Naive thymus-derived CD4-positive, alpha-beta T cell (primary cell): ENCODE data around the gene HP1BP3. TPM values are rescaled to one million over a fixed set of nuclear protein-coding genes. Genes with fewer than 3 reads are reported as not detected.
A peak's percentile ranks its signal among the peaks of the same experiment; 100 is the strongest.

ENCODE experiments used
- ATAC-seq: fragments of 150-1000 bp; cut with Tn5 transposase; 2 replicates; pipeline ENCODE4 v1.10.0; 2021; ENCODE audit warnings: mild to moderate bottlenecking, moderate library complexity
- CTCF ChIA-PET: fragments of 350-600 bp; sonication (Branson Sonifier 250); formaldehyde crosslinking; loops from one replicate; lab custom pipeline; 2021; ENCODE audit warnings: antibody characterized with exemption; lab: Charles Lee
- POLR2A ChIA-PET: fragments of 350-600 bp; sonication (Branson Sonifier 250); formaldehyde crosslinking; loops from one replicate; lab custom pipeline; 2021; ENCODE audit warnings: antibody characterized with exemption, inconsistent platforms; lab: Charles Lee
- DNase-seq, 9 donors: peaks; one replicate each; pipeline versions ENCODE4 v3.0.0 to v3.0.0-alpha.2; 2020 to 2022; ENCODE audit warnings: mixed read lengths in 1 of 9
- H3K27ac ChIP-seq: one replicate; pipeline ENCODE4 v1.7.0; 2013; ENCODE audit warnings: mild to moderate bottlenecking, low read depth, low read length, moderate library complexity
- H3K27me3 ChIP-seq, 2 donors: one replicate each; pipeline ENCODE4 v1.7.0; 2013; ENCODE audit warnings: low read length in 2 of 2, mild to moderate bottlenecking in 2 of 2, moderate library complexity in 2 of 2; ENCODE audit not compliant: control insufficient read depth in 2 of 2, insufficient read depth in 2 of 2
- H3K36me3 ChIP-seq, 3 experiments: 1 replicate in 2 of 3; 2 replicates in 1 of 3; pipeline ENCODE4 v1.7.0; 2013; ENCODE audit warnings: low read length in 3 of 3, mild to moderate bottlenecking in 3 of 3, moderate library complexity in 1 of 3; ENCODE audit not compliant: insufficient read depth in 3 of 3, control insufficient read depth in 2 of 3
- H3K4me1 ChIP-seq, 2 donors: one replicate each; pipeline ENCODE4 v1.7.0; 2013; ENCODE audit warnings: low read length in 2 of 2, mild to moderate bottlenecking in 2 of 2, moderate library complexity in 1 of 2; ENCODE audit not compliant: control insufficient read depth in 2 of 2, insufficient read depth in 2 of 2
- H3K4me3 ChIP-seq: 2 replicates; pipeline ENCODE4 v1.7.0; 2013; ENCODE audit warnings: mild to moderate bottlenecking, low read length
- H3K9me3 ChIP-seq, 3 experiments: 1 replicate in 2 of 3; 2 replicates in 1 of 3; pipeline ENCODE4 v1.7.0; 2013; ENCODE audit warnings: low read length in 3 of 3; ENCODE audit not compliant: control insufficient read depth in 2 of 3
- H3K27ac Mint-ChIP-seq, 9 donors: one replicate each; pipeline ENCODE4 v1.8.0; 2020 to 2022; ENCODE audit warnings: mixed read lengths in 9 of 9, mild to moderate bottlenecking in 8 of 9, moderate library complexity in 5 of 9, inconsistent platforms in 2 of 9
- H3K27me3 Mint-ChIP-seq, 5 donors: one replicate each; pipeline ENCODE4 v1.8.0; 2021 to 2022; ENCODE audit warnings: mixed read lengths in 5 of 5, mild to moderate bottlenecking in 1 of 5
- H3K36me3 Mint-ChIP-seq, 5 donors: one replicate each; pipeline ENCODE4 v1.8.0; 2020 to 2022; ENCODE audit warnings: mixed read lengths in 5 of 5, mild to moderate bottlenecking in 3 of 5, inconsistent platforms in 1 of 5
- H3K4me1 Mint-ChIP-seq, 7 donors: one replicate each; pipeline ENCODE4 v1.8.0; 2020 to 2022; ENCODE audit warnings: mixed read lengths in 7 of 7, mild to moderate bottlenecking in 3 of 7, inconsistent platforms in 1 of 7
- H3K4me3 Mint-ChIP-seq, 10 donors: one replicate each; pipeline ENCODE4 v1.8.0; 2020 to 2022; ENCODE audit warnings: mild to moderate bottlenecking in 10 of 10, mixed read lengths in 10 of 10, moderate library complexity in 6 of 10, inconsistent platforms in 2 of 10
- H3K9me3 Mint-ChIP-seq, 11 donors: one replicate each; pipeline ENCODE4 v1.8.0; 2020 to 2022; ENCODE audit warnings: mixed read lengths in 11 of 11, mild to moderate bottlenecking in 4 of 11, inconsistent platforms in 1 of 11, moderate library complexity in 1 of 11
- intact Hi-C, 2 donors: fragments of 100-400 bp; cut with micrococcal nuclease; formaldehyde crosslinking; loops; one replicate each; pipeline ENCODE4 v1.15.1; 2023
- polyA plus RNA-seq, 2 donors: library from polyadenylated mRNA; unstranded; fragments of 300-500 nt; fragmentation: Illumina TruSeq; gene quantifications; one replicate each; pipeline ENCODE4 v1.2.3, GENCODE V29; 2021
- total RNA-seq, 6 experiments: library from RNA in 5 of 6; stranded (reverse) in 5 of 6; gene quantifications; 1 replicate in 5 of 6; 2 replicates in 1 of 6; pipeline ENCODE4 v1.2.3 and lab custom pipeline; 2021 to 2026

Gene HP1BP3
- total and polyA plus RNA-seq, 7 experiments from 2014 or later, result 234 to 417 (median 288) TPM

- ChIA-PET CTCF (interaction anchor here (1.4 kb wide), 1 partner anchor 34 kb away, joined by 3 read pairs; no protein-coding TSS in a partner anchor), POLR2A (interaction anchor here (0.6 kb wide), 1 partner anchor 68 kb away, joined by 3 read pairs; no protein-coding TSS in a partner anchor)
- Histone ChIP-seq H3K9me3 (no peaks in the 10 kb centered on the region), H3K27me3 (peaks cover 0 to 8% of the 10 kb centered on the region in 2 donors), H3K4me3 (no peak overlapping the region), H3K4me1 (peaks cover 8 to 14% of the 10 kb centered on the region in 2 donors), H3K27ac (no peak overlapping the region), H3K36me3 (no peaks in the 10 kb centered on the region)
- H3K36me3 Mint-ChIP-seq, result peaks cover 0 to 4% (median 0%) of the 10 kb centered on the region in 5 donors
- H3K27ac Mint-ChIP-seq, result no peak overlapping the region
- ATAC-seq (no peak), DNase-seq (no peak)
- H3K4me1 Mint-ChIP-seq, result peaks cover 10 to 23% (median 17%) of the 10 kb centered on the region in 7 donors
- intact Hi-C loops, result loop anchor here (5.0 kb wide), 2 partner anchors 57 to 98 kb away; partner anchors contain the start of genes HP1BP3 (in 1 of the 2) and PINK1 (in 1 of the 2)
- peak overlapping the region in 7 of 10 donors; percentile 29 to 95 (median 42) for H3K4me3 Mint-ChIP-seq
- no peaks in the 10 kb centered on the region for H3K9me3 Mint-ChIP-seq
- H3K27me3 Mint-ChIP-seq, result peaks cover 10 to 49% (median 21%) of the 10 kb centered on the region in 5 donors
Observed at GRCh38 chr1:20730690-20731056, 56.4 kb downstream of the HP1BP3 start.

DNA sequence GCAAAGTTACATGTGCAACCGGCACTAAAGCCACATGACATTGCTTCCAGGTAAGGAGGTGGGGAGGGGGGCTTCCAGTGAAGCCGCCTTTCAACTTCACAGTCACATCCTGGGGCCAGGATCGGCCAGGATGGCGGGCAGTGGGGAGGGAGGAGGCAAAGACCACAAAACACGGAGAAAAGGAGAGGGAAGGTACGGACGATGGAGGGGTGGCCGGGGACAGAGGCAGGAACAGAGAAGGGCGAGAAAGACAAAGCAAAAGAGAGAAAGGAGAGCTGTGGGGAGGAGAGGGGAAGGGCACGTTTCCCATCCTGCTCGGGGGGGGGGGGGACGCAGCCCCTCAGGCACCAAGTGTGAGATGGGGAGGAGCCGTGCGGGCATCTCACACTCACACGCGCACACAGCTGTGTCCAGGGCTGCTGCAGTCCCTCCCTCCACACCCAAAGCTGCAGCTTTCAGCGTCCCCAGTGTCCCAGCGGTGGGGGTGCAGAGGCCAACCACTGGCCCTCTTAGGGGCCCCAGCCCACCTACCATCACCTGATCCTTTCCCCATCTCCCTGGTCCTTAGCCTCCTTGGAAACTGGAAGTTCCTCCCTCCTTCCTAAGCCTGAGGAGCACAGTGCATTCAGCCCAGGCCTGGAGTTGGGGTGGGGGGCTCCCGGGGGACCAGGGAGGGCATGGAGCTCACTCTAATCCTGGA lies 57.0 kb downstream of the HP1BP3 start:
- Histone ChIP-seq H3K9me3 (no peaks in the 10 kb centered on the region), H3K4me1 (peaks cover 8 to 14% of the 10 kb centered on the region in 2 donors), H3K27me3 (peaks cover 0 to 8% of the 10 kb centered on the region in 2 donors), H3K36me3 (no peaks in the 10 kb centered on the region), H3K27ac (no peak overlapping the region), H3K4me3 (no peak overlapping the region)
- Mint-ChIP-seq H3K36me3 (no peaks in the 10 kb centered on the region), H3K9me3 (no peaks in the 10 kb centered on the region), H3K27me3 (peaks cover 10 to 49% (median 21%) of the 10 kb centered on the region in 5 donors), H3K4me1 (peaks cover 10 to 23% (median 17%) of the 10 kb centered on the region in 7 donors), H3K27ac (no peak overlapping the region), H3K4me3 (peak overlapping the region; percentile 36 to 95 (median 60))
- ChIA-PET POLR2A (no interaction called here), CTCF (no interaction called here)
- intact Hi-C loops, result loop anchor here (5.0 kb wide), 2 partner anchors 57 to 98 kb away; partner anchors contain the start of genes HP1BP3 (in 1 of the 2) and PINK1 (in 1 of the 2)
- no peak for ATAC-seq
- no peak for DNase-seq

- DNase-seq, result no peak
- CTCF ChIA-PET, result no interaction called here
- Histone ChIP-seq H3K4me1 (peaks cover 8 to 14% of the 10 kb centered on the region in 2 donors), H3K27ac (no peak overlapping the region), H3K4me3 (no peak overlapping the region), H3K9me3 (no peaks in the 10 kb centered on the region), H3K36me3 (no peaks in the 10 kb centered on the region), H3K27me3 (peaks cover 0 to 8% of the 10 kb centered on the region in 2 donors)
- H3K4me1 Mint-ChIP-seq, result peaks cover 10 to 23% (median 17%) of the 10 kb centered on the region in 7 donors
- ATAC-seq, result no peak
- POLR2A ChIA-PET, result no interaction called here
- no peak overlapping the region for H3K27ac Mint-ChIP-seq
- H3K36me3 Mint-ChIP-seq, result no peaks in the 10 kb centered on the region
- intact Hi-C loops, result no loop called here
- H3K4me3 Mint-ChIP-seq, result peak overlapping the region in 4 of 10 donors; percentile 52 to 95 (median 64)
- no peaks in the 10 kb centered on the region for H3K9me3 Mint-ChIP-seq
- H3K27me3 Mint-ChIP-seq, result peaks cover 10 to 49% (median 21%) of the 10 kb centered on the region in 5 donors
Observed at GRCh38 chr1:20729155-20729931, 57.8 kb downstream of the HP1BP3 start.

- Mint-ChIP-seq H3K4me3 (peak overlapping the region in 1 of 10 donors; percentile 17), H3K4me1 (peaks cover 10 to 19% (median 15%) of the 10 kb centered on the region in 7 donors), H3K36me3 (no peaks in the 10 kb centered on the region), H3K27ac (no peak overlapping the region), H3K27me3 (peaks cover 10 to 49% (median 21%) of the 10 kb centered on the region in 5 donors), H3K9me3 (no peaks in the 10 kb centered on the region)
- ChIA-PET CTCF (no interaction called here), POLR2A (no interaction called here)
- Histone ChIP-seq H3K4me3 (no peak overlapping the region), H3K36me3 (no peaks in the 10 kb centered on the region), H3K9me3 (no peaks in the 10 kb centered on the region), H3K27ac (no peak overlapping the region), H3K27me3 (peaks cover 0 to 8% of the 10 kb centered on the region in 2 donors), H3K4me1 (peaks cover 7 to 13% of the 10 kb centered on the region in 2 donors)
- DNase-seq (no peak), ATAC-seq (no peak)
- intact Hi-C loops, result no loop called here
Observed at GRCh38 chr1:20728371-20729154, 58.5 kb downstream of the HP1BP3 start.

DNA sequence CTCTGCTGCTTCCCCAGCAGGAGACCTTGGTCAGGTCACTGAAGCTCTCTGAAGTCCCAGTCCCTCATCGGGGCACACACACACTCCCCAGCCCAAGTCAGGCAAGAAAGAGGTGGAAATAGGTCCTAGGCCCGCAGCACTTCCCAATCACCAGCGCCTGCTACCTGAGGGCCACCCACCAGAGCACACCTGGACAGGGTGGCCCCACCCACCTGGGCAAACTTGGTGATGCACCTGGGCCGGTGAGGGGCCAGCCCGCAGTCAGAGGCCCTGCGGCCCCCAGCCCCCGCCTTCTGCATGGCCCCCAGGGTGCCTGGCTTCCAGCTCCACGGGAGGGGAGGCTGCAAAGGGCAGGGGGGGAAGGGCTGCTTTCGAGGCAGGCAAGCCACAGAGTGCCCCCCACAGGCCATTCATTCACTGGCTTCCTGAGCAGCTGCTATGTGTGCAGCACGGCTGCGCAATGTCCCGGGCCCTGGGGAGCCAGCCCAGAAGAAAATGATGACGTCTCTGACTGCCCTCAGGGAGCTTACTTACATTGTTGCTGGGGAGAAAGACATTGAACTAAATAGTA lies 59.3 kb downstream of the HP1BP3 start:
- Mint-ChIP-seq H3K9me3 (no peaks in the 10 kb centered on the region), H3K4me3 (no peak overlapping the region), H3K4me1 (peaks cover 5 to 12% (median 8%) of the 10 kb centered on the region in 7 donors), H3K27me3 (peaks cover 10 to 42% (median 21%) of the 10 kb centered on the region in 5 donors), H3K27ac (peak overlapping the region in 1 of 9 donors; percentile 77), H3K36me3 (no peaks in the 10 kb centered on the region)
- ChIA-PET CTCF (no interaction called here), POLR2A (no interaction called here)
- Histone ChIP-seq H3K27ac (no peak overlapping the region), H3K9me3 (no peaks in the 10 kb centered on the region), H3K4me3 (no peak overlapping the region), H3K4me1 (peaks cover 0 to 6% of the 10 kb centered on the region in 2 donors), H3K27me3 (peaks cover 0 to 8% of the 10 kb centered on the region in 2 donors), H3K36me3 (no peaks in the 10 kb centered on the region)
- DNase-seq (no peak), ATAC-seq (no peak)
- intact Hi-C loops, result no loop called here
